LNCAP (cell line): Measurements from ENCODE around the gene CNNM3.

Experiments
- TF ChIP-seq, protein P1 (sequence below): fragments of 450-650 bp; IDR thresholded peaks from 2 replicates; pipeline ENCODE4 v1.5.1; 2017; ENCODE audit warnings: mild to moderate bottlenecking

Gene CNNM3

DNA sequence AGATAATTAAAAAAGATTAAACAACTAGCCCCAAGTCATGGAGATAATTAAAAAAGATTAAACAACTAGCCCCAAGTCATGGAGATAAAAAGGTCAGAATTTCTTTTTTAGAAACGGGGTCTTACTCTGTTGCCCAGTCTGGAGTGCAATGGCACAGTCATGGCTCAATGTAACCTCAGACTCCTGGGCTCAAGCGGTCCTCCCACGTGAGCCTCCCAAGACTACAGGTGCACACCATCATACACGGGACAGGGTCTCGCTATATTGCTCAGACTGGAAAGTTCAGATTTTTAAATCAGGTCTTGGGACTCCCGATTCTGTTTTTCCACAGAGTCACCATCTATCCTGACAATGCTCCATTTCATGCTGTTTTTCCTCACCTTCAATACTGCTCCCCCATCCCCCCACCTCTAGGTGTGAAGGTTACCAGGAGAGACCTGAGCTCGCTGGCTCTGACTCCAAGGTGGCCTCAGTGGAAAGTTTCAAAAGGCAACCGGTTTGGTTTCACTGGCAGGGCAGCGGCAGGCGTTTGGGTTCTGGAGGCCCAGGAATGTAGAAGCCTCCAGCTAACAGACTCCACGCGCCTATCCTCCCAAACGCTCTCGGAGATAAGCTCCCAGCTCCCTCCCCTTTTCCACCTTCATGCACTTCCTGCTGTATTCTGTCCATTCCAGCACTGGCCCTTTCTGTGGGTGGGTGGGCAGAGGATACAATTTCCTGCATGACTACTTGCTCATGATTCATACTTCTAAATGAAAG is 56.7 kb downstream of the CNNM3 start:
- TF ChIP-seq, protein P1, sequence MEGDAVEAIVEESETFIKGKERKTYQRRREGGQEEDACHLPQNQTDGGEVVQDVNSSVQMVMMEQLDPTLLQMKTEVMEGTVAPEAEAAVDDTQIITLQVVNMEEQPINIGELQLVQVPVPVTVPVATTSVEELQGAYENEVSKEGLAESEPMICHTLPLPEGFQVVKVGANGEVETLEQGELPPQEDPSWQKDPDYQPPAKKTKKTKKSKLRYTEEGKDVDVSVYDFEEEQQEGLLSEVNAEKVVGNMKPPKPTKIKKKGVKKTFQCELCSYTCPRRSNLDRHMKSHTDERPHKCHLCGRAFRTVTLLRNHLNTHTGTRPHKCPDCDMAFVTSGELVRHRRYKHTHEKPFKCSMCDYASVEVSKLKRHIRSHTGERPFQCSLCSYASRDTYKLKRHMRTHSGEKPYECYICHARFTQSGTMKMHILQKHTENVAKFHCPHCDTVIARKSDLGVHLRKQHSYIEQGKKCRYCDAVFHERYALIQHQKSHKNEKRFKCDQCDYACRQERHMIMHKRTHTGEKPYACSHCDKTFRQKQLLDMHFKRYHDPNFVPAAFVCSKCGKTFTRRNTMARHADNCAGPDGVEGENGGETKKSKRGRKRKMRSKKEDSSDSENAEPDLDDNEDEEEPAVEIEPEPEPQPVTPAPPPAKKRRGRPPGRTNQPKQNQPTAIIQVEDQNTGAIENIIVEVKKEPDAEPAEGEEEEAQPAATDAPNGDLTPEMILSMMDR = no peak

DNA sequence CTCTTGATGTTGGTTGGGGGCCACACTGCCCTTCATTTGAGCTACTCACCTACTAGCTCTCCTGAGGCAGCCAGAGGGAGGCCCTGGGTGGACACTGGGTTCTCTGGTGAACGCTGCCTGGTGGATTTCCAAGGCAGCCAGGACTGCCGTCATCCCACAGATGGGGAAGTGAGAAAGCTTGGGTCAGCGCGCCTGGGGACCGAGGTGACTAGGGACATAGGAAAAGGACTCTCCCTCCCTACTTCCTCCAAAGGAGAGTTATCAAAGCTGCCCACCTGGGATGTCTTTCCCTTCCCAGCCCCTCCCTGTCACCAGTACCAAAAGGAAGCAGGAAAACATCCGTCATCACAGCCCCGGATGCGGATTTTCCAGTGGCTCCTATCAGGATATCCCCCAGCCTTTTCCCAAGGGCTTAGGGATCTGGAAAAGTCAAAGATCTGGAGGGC is 57.6 kb downstream of the CNNM3 start:
- TF ChIP-seq, protein P1 = no peak

DNA sequence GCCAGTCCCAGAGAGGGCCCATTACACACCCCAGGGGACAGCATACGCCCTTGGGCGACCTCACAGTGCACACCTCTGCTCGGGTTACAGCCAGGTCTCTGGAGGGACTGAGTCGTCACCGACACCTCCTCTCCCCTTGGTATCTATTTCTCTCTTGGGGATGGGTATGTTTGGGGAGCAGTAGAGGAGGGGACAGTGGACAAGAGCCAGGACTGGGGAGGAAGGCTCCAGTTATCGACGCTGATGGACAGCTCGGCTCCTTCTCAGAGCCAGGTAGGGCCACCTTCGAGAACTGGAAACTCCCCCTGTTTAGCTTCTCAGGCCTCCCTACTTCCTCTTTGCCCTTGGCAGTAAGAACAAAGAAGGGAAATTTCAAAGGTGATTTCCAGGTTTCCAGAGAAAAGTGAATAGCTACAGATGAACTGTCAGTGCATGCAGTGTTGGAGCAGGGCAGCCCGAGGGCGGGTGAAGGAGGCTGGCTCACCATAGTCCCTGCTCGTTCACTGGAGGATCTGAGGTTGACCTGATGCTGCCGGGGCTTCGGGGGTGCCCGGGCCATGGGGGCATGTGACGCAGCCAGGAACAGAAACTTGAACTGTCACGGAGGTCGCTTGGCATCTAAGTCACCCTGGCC is 58.2 kb downstream of the CNNM3 start:
- TF ChIP-seq, protein P1 = no peak

DNA sequence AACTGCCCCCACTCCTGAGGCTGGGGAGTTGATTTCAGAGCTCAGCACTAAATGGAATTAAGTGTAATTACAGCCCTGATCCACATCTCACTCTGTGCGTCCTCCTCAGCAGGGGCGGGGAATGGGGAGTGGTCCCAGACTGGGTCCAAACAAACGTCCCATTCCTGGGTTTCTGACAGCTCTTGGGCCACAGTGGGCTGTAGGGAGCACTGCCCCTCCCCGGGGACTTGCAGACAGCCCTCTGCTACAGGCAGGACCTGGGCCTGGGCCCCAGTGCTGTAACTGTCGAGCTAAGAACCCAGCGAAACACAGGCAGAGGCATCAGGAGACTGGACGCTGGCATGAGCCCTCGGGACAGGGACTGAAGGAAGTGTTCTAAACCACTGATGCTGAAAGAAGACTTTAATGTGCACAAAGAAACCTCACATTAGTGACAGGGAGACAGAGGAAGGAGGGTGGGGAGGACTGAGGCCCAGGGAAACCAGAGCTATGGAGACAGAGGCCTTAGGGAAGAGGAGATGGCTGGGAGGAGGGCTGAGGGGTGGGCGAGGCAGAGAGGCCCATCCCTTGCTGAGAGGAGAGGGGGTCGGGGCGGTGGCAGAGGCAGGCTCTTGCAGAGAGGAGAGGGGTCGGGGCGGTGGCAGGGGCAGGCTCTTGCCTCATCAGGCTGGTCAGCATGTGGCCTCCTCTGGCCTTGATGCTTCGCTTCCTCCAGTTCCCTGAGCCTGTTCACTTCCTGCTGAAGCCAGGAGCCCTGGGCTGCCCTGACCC is 59.6 kb downstream of the CNNM3 start:
- TF ChIP-seq, protein P1 = no peak

DNA sequence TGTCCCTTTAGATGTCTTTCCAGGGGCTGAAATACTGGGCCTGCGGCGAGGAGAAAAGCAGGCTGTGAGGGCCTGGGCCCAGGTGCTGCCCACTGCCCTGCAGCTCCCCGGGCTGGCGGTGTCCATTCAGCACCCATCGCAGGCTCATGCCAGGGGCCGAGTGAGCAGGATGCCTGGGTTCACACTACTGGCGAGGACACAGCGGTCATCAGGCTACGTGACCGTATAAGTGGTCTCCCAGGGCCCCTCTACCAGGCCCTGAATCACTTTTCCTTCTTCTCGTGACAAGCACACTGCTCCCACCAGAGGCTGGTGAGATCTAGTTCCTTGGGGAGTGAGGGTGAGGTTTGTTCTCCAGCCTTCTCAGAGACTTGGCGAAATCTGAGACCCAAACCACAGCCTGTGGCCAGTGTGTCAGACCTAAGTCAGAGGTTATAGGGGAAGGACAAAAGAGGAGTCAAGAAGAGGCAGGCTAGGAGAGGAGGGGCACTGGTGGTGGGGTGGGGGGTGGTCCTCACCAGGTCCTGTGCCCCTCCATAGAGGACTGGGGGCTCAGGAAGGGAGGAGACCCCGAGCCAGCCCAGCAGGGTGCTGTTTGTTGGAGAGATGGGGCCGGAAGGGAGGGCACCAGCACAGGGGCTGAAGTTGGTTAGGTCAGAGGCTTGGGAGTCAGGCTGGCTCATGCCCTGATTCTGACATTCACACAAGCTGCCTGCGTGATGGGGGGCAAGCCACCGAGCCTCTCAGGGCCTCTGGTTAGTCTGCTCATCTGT is 60.4 kb downstream of the CNNM3 start:
- TF ChIP-seq, protein P1 = no peak

DNA sequence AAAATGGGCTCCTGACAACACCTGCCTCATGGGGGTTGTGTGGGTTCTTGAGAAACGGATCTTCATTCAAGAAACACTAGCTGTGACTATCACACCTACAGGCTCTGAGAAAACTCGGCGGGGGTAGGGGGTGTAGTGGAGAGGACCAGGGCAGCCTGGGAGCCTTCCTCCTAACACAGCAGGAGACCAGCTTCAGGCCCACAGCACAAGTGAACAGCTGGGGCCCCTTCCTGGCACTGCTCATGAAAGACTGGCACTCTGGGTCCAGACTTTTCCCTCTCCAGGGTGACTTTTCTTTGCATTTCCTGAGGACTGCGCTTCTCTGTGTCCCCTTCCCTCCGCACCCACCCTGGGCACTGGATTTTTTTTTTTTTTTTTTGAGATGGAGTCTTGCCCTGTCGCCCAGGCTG is 61.0 kb downstream of the CNNM3 start:
- TF ChIP-seq, protein P1 = no peak

DNA sequence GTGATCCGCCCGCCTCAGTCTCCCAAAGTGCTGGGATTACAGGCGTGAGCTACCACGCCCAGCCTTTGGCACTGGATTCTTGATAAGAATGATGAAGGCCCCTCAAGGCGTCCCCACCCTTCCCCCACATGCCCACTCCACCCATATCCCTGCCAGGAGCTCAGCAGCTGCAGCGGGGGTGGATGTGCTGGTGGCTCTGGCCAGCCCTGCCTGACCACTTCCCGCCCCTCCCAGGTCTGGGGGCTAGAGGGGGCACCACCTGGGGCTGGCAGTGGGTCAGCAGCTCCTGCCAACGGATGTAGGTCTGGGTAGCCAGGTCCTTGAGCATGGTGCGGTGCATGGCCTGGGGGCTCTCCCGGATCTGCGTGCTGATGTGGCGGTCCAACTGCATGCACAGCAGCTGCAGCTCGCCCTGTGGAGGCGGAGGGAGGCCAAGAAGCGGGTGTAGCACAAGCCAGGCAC is 61.6 kb downstream of the CNNM3 start:
- TF ChIP-seq, protein P1 = no peak
